ENCODE data around the gene ZNF600. TPM values are rescaled to one million over a fixed set of nuclear protein-coding genes. Genes with fewer than 3 reads are reported as not detected.

Gene ZNF600
- total and polyA plus RNA-seq, 2 of the 8 experiments (the other 6 are each of a cell fraction or from before 2014, with no cell fraction given), result 2.1 to 8.0 TPM

DNA sequence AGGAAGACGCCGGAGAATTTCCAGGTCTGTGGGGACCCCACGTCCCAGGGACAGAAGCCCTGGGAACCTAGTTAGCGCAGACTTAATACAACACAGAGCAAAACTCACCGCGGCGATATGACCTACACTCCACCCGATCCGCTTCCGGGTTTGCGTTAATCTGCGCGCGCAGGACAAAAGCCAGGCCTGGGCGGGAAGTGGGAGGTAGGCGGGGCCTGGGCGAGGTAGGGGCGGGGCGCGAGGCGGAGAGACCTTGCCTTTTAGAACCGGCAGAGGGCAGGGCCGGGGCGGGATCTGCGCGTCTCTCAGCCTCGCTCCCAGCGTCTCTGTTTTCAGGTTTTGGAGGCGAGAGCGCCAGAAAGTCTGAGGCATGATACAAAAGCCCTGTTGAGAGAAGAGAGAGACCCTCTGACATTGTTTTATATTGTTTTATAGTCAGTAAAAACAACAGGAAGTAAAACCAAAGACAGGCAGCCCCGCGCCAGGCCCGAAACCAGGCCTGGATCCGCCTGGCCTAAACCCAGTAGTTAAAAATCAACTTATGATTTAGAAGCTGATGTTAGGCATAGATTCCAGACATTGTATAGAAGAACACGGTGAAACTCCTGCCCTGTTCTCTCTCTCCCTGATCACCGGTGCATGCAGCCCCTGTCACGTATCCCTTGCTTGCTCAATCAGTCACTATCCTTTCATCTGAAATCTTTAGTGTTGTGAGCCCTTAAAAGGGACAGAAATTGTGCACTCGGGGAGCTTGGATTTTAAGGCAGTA, 51.5 kb downstream of the ZNF600 start, which contains the start of gene ZNF611 (continued):
- TF ChIP-seq PHF8 (conservative IDR thresholded peaks at IDR 0.05; ENCODE audit: low read depth, low read length), result peak; percentile 77
- no peak for TF ChIP-seq JUN (IDR thresholded peaks at IDR 0.05; ENCODE audit: low read depth, low read length)
- TF ChIP-seq RAD21 (IDR thresholded peaks at IDR 0.05 in 1 of 2, conservative IDR thresholded peaks at IDR 0.05 in 1 of 2; ENCODE audit: low read depth in 2 of 2, low read length in 2 of 2), result peak; percentile 47 to 53
- no peak; the same call in 1 of the 2 replicates for TF ChIP-seq CREB1 (IDR thresholded peaks at IDR 0.05)
- TF ChIP-seq, protein P1, sequence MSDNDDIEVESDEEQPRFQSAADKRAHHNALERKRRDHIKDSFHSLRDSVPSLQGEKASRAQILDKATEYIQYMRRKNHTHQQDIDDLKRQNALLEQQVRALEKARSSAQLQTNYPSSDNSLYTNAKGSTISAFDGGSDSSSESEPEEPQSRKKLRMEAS (IDR thresholded peaks at IDR 0.05), result peak; percentile 38; the same call in 1 of the 2 replicates
- TF ChIP-seq POLR2A (IDR thresholded peaks at IDR 0.05; ENCODE audit: control extremely low read depth in 1 of 2, low read depth in 2 of 2, low read length in 2 of 2), result peak in 1 of 2 experiments; percentile 72; a peak in 2 of 3 replicates
- TF ChIP-seq EZH2 (IDR thresholded peaks at IDR 0.05; ENCODE audit: low read depth, low read length, severe bottlenecking), result no peak
- TF ChIP-seq SIN3A (conservative IDR thresholded peaks at IDR 0.05 in 1 of 2, IDR thresholded peaks at IDR 0.05 in 1 of 2; ENCODE audit: low read depth in 1 of 2, low read length in 2 of 2), result peak; percentile 31 to 82; a peak in 1 of 4 replicates
- TF ChIP-seq NRF1 (IDR thresholded peaks at IDR 0.05; ENCODE audit: low read depth, low read length), result peak; percentile 38; the same call in 1 of the 2 replicates
- TF ChIP-seq TBP (IDR thresholded peaks at IDR 0.05; ENCODE audit: low read depth, low read length), result 0 out of 2 replicates have a peak, but pooled peaks have one; percentile 5
- TF ChIP-seq ATF2 (IDR thresholded peaks at IDR 0.05; ENCODE audit: low read length), result no peak
- TF ChIP-seq SP4 (IDR thresholded peaks at IDR 0.05; ENCODE audit: low read length), result no peak
- TF ChIP-seq JUND (IDR thresholded peaks at IDR 0.05; ENCODE audit: low read length), result no peak

Data from H1 (cell line).